ENCODE results near the gene LPAR1. TPM values are rescaled to one million over a fixed set of nuclear protein-coding genes. Genes with fewer than 3 reads are reported as not detected.

LPAR1 gene
- total and polyA plus RNA-seq, 11 donors, result 3.7 to 19.3 (median 6.9) TPM

DNA sequence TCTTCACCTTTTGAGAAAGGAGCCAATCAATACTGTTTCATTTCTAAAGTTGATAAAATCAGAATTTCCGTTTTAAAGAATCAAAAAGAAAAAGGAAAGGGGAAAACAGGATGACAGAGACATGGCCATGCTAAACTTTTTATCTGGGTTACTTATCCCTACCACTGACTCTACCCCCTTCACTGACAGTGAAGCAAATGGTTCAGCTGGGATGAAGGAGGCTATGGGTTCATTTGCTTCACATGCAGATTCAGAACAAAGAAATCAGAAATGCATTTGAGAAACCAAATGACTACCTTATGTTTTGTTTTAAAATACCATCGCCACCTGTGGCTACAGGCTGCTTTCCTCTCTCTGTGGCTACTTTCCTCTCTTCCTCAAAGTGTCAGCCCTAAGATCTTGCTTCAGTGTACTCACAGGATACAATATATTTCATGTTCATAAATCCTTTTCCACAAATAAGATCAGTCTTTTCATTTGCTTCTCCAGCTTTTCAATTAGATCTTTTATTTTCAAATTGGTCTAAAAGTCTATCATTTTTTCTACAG is 53.3 kb downstream of the LPAR1 start:
- Histone ChIP-seq H3K4me1 (peaks cover 0 to 9% (median 0%) of the 10 kb centered on the region in 12 donors), H3K27ac (no peak overlapping the region), H3K4me3 (no peak overlapping the region), H3K27me3 (no peaks in the 10 kb centered on the region), H3K36me3 (no peaks in the 10 kb centered on the region), H3K9me3 (peaks cover 0 to 15% (median 0%) of the 10 kb centered on the region in 12 donors)
- 59 to 74% (median 71%) methylated on average over 2 of the region's 2 CpGs for WGBS, 4 donors
- intact Hi-C loops (cut with DNase I), result no loop called here
- no peak for DNase-seq
- TF ChIP-seq POLR2A (IDR thresholded peaks at IDR 0.05), result no peak
- TF ChIP-seq, protein P1, sequence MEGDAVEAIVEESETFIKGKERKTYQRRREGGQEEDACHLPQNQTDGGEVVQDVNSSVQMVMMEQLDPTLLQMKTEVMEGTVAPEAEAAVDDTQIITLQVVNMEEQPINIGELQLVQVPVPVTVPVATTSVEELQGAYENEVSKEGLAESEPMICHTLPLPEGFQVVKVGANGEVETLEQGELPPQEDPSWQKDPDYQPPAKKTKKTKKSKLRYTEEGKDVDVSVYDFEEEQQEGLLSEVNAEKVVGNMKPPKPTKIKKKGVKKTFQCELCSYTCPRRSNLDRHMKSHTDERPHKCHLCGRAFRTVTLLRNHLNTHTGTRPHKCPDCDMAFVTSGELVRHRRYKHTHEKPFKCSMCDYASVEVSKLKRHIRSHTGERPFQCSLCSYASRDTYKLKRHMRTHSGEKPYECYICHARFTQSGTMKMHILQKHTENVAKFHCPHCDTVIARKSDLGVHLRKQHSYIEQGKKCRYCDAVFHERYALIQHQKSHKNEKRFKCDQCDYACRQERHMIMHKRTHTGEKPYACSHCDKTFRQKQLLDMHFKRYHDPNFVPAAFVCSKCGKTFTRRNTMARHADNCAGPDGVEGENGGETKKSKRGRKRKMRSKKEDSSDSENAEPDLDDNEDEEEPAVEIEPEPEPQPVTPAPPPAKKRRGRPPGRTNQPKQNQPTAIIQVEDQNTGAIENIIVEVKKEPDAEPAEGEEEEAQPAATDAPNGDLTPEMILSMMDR (IDR thresholded peaks at IDR 0.05), result no peak
- ATAC-seq, result no peak

DNA sequence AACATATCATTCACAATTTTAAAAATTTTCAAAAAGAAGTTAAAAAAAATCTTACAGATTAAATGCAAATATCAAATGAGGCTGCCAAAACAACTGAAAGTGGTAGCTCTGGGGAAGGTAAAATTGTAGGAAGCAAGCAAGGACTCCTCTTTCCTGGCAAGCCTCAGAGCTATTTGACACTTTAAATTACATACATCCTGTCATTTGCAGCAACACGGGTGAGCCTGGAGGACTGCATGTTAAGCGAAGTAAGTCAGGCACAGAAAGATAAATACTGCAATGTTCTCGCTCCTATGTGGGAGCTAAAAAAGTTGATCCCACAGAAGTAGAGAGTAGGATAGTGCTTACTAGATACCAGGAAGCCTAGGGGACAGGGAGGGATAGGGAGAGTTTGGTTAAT is 58.0 kb downstream of the LPAR1 start:
- peaks cover 0 to 8% (median 0%) of the 10 kb centered on the region in 12 donors for H3K9me3 ChIP-seq
- no peak overlapping the region for H3K27ac ChIP-seq
- intact Hi-C loops (cut with DNase I), result no loop called here
- no peak for DNase-seq
- no peak for ATAC-seq
- H3K36me3 ChIP-seq, result no peaks in the 10 kb centered on the region
- peaks cover 0 to 23% (median 0%) of the 10 kb centered on the region in 12 donors for H3K4me1 ChIP-seq
- 39 to 47% (median 44%) methylated on average over 3 of the region's 3 CpGs for WGBS, 4 donors
- no peaks in the 10 kb centered on the region for H3K27me3 ChIP-seq
- no peak overlapping the region for H3K4me3 ChIP-seq
- TF ChIP-seq POLR2A (IDR thresholded peaks at IDR 0.05), result no peak
- TF ChIP-seq, protein P1 (IDR thresholded peaks at IDR 0.05), result no peak

DNA sequence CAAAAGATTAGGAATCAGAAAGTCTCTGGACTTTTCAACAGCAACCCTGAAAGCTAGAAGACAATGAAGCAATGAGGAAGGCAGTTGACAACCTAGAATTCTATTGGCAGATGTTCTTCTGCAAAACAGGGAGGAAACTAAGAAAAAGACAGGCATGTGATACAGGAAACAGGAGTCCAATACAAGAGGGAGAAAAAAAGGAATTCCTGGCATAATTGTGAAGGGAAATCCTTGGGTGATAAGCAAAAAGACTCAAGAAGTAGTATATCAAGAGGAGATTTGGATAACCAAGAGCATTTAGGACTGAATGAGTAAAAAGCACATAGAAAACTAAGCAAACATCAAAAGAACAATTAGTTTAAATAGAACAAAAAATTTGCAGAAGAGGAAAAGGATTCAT is 58.6 kb downstream of the LPAR1 start:
- no peak overlapping the region for H3K27ac ChIP-seq
- no peak for DNase-seq
- intact Hi-C loops (cut with DNase I), result no loop called here
- peaks cover 0 to 8% (median 0%) of the 10 kb centered on the region in 12 donors for H3K9me3 ChIP-seq
- H3K27me3 ChIP-seq, result no peaks in the 10 kb centered on the region
- no peak for ATAC-seq
- peaks cover 0 to 25% (median 0%) of the 10 kb centered on the region in 12 donors for H3K4me1 ChIP-seq
- TF ChIP-seq POLR2A (IDR thresholded peaks at IDR 0.05), result no peak
- TF ChIP-seq, protein P1 (IDR thresholded peaks at IDR 0.05), result no peak
- H3K36me3 ChIP-seq, result no peaks in the 10 kb centered on the region
- no peak overlapping the region for H3K4me3 ChIP-seq

DNA sequence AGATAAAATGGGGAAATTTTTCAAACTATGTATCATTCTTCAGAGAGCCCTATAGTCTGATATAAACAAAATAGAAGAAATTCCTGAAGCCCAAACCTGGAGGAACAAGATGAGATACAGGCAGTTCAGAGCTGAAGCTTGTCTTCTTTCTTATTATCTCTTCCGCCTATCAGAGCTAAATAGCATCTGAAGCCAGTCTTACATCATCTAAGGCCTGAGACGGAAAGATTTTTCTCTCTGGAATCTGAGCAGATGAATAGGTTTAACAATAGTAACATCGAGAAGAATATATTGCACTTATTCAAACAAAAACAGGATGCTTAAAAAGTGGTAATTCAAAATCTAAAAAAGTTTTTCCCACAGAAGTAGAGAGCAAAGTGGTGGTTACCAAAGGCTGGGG is 59.8 kb downstream of the LPAR1 start:
- H3K4me3 ChIP-seq, result no peak overlapping the region
- ATAC-seq (no peak), DNase-seq (no peak)
- no peaks in the 10 kb centered on the region for H3K27me3 ChIP-seq
- TF ChIP-seq POLR2A (IDR thresholded peaks at IDR 0.05), result no peak
- TF ChIP-seq, protein P1 (IDR thresholded peaks at IDR 0.05), result no peak
- H3K36me3 ChIP-seq, result no peaks in the 10 kb centered on the region
- H3K4me1 ChIP-seq, result peaks cover 0 to 25% (median 0%) of the 10 kb centered on the region in 12 donors
- no peak overlapping the region for H3K27ac ChIP-seq
- intact Hi-C loops (cut with DNase I), result no loop called here
- 63 to 81% (median 69%) methylated on average over 3 of the region's 3 CpGs for WGBS, 4 donors
- peaks cover 0 to 8% (median 0%) of the 10 kb centered on the region in 12 donors for H3K9me3 ChIP-seq

Data from heart left ventricle (tissue), 16 donors.